ENCODE measurements around the gene PLA2G6. TPM values are rescaled to one million over a fixed set of nuclear protein-coding genes. Genes with fewer than 3 reads are reported as not detected.
A peak's percentile ranks its signal among the peaks of the same experiment; 100 is the strongest.

The PLA2G6 gene
- total and polyA plus RNA-seq, 2 of the 13 experiments (the other 11 are each of a cell fraction or from before 2014, with no cell fraction given), result 4.8 to 11.5 TPM

- TF ChIP-seq, protein P1, sequence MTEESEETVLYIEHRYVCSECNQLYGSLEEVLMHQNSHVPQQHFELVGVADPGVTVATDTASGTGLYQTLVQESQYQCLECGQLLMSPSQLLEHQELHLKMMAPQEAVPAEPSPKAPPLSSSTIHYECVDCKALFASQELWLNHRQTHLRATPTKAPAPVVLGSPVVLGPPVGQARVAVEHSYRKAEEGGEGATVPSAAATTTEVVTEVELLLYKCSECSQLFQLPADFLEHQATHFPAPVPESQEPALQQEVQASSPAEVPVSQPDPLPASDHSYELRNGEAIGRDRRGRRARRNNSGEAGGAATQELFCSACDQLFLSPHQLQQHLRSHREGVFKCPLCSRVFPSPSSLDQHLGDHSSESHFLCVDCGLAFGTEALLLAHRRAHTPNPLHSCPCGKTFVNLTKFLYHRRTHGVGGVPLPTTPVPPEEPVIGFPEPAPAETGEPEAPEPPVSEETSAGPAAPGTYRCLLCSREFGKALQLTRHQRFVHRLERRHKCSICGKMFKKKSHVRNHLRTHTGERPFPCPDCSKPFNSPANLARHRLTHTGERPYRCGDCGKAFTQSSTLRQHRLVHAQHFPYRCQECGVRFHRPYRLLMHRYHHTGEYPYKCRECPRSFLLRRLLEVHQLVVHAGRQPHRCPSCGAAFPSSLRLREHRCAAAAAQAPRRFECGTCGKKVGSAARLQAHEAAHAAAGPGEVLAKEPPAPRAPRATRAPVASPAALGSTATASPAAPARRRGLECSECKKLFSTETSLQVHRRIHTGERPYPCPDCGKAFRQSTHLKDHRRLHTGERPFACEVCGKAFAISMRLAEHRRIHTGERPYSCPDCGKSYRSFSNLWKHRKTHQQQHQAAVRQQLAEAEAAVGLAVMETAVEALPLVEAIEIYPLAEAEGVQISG (CRISPR knock-in tag; IDR thresholded peaks at IDR 0.05), result 0 out of 2 replicates have a peak, but pooled peaks have one; percentile 29
- TF ChIP-seq TFDP1 (CRISPR knock-in tag; IDR thresholded peaks at IDR 0.05; ENCODE audit: borderline replicate concordance), result no peak; the same call in 1 of the 2 replicates
- TF ChIP-seq, protein P2, sequence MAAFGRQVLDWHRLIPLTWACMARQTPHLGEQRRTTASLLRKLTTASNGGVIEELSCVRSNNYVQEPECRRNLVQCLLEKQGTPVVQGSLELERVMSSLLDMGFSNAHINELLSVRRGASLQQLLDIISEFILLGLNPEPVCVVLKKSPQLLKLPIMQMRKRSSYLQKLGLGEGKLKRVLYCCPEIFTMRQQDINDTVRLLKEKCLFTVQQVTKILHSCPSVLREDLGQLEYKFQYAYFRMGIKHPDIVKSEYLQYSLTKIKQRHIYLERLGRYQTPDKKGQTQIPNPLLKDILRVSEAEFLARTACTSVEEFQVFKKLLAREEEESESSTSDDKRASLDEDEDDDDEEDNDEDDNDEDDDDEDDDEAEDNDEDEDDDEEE (CRISPR knock-in tag; IDR thresholded peaks at IDR 0.05), result no peak
- TF ChIP-seq, protein P3, sequence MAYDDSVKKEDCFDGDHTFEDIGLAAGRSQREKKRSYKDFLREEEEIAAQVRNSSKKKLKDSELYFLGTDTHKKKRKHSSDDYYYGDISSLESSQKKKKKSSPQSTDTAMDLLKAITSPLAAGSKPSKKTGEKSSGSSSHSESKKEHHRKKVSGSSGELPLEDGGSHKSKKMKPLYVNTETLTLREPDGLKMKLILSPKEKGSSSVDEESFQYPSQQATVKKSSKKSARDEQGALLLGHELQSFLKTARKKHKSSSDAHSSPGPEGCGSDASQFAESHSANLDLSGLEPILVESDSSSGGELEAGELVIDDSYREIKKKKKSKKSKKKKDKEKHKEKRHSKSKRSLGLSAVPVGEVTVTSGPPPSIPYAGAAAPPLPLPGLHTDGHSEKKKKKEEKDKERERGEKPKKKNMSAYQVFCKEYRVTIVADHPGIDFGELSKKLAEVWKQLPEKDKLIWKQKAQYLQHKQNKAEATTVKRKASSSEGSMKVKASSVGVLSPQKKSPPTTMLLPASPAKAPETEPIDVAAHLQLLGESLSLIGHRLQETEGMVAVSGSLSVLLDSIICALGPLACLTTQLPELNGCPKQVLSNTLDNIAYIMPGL (CRISPR knock-in tag; IDR thresholded peaks at IDR 0.05; ENCODE audit: borderline replicate concordance in 1 of 2, low read depth in 1 of 2), result no peak
- TF ChIP-seq STAT5B (CRISPR knock-in tag; IDR thresholded peaks at IDR 0.05), result no peak
- TF ChIP-seq TCF12 (IDR thresholded peaks at IDR 0.05), result no peak
- 0 out of 2 replicates have a peak, but pooled peaks have one; percentile 24 for TF ChIP-seq TCF12 (CRISPR knock-in tag; IDR thresholded peaks at IDR 0.05)
- TF ChIP-seq ZNF24 (IDR thresholded peaks at IDR 0.05), result no peak
- no peak for TF ChIP-seq SCMH1 (CRISPR knock-in tag; IDR thresholded peaks at IDR 0.05; ENCODE audit: borderline replicate concordance)
- TF ChIP-seq SATB2 (CRISPR knock-in tag; IDR thresholded peaks at IDR 0.05), result no peak
- no peak for TF ChIP-seq ZNF839 (CRISPR knock-in tag; IDR thresholded peaks at IDR 0.05; ENCODE audit: borderline replicate concordance)
- TF ChIP-seq, protein P4, sequence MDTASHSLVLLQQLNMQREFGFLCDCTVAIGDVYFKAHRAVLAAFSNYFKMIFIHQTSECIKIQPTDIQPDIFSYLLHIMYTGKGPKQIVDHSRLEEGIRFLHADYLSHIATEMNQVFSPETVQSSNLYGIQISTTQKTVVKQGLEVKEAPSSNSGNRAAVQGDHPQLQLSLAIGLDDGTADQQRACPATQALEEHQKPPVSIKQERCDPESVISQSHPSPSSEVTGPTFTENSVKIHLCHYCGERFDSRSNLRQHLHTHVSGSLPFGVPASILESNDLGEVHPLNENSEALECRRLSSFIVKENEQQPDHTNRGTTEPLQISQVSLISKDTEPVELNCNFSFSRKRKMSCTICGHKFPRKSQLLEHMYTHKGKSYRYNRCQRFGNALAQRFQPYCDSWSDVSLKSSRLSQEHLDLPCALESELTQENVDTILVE (CRISPR knock-in tag; IDR thresholded peaks at IDR 0.05), result no peak
- TF ChIP-seq ZNF788 (CRISPR knock-in tag; IDR thresholded peaks at IDR 0.05; ENCODE audit: borderline replicate concordance), result no peak
These were observed 17.1 kb downstream of the PLA2G6 start (continued) for GRCh38 chr22:38164551-38164918.
